Measurements from ENCODE around the gene TMCC1. TPM values are rescaled to one million over a fixed set of nuclear protein-coding genes. Genes with fewer than 3 reads are reported as not detected.
A peak's percentile ranks its signal among the peaks of the same experiment; 100 is the strongest.

TMCC1 gene
- total and polyA plus RNA-seq, 4 experiments from 2014 or later: 5.1 to 39.3 (median 21.3) TPM

- Histone ChIP-seq H3K27ac (ENCODE audit: low read depth, low read length) (no peak overlapping the region), H3K4me3 (ENCODE audit: low read length in 2 of 2) (no peak overlapping the region), H3K9me3 (ENCODE audit: control insufficient read depth in 1 of 2, low read length in 2 of 2) (no peaks in the 10 kb centered on the region), H3K4me1 (ENCODE audit: insufficient read depth, low read length) (no peaks in the 10 kb centered on the region), H3K36me3 (ENCODE audit: insufficient read depth, low read length) (no peaks in the 10 kb centered on the region), H3K27me3 (ENCODE audit: insufficient read depth, low read length) (no peaks in the 10 kb centered on the region)
- Mint-ChIP-seq H3K27ac (peak overlapping the region in 3 of 7 donors; percentile 10 to 55 (median 23)), H3K4me3 (no peak overlapping the region), H3K36me3 (peaks cover 1 to 2% of the 10 kb centered on the region in 2 donors), H3K4me1 (peaks cover 6 to 14% (median 9%) of the 10 kb centered on the region in 4 donors), H3K27me3 (no peaks in the 10 kb centered on the region), H3K9me3 (no peaks in the 10 kb centered on the region)
- POLR2A ChIA-PET (ENCODE audit: partially characterized antibody): no interaction called here
- peak; percentile 61 to 73 (median 63) for DNase-seq
- CTCF ChIA-PET (ENCODE audit: partially characterized antibody): interaction anchor here (1.5 kb wide), 1 partner anchor 200 kb away, joined by 3 read pairs; no protein-coding TSS in a partner anchor
- intact Hi-C loops (cut with micrococcal nuclease): no loop called here
These were observed 203.1 kb downstream of the TMCC1 start for GRCh38 chr3:129690406-129690805.

- Histone ChIP-seq H3K9me3 (ENCODE audit: control insufficient read depth in 1 of 2, low read length in 2 of 2) (no peaks in the 10 kb centered on the region), H3K27me3 (ENCODE audit: insufficient read depth, low read length) (no peaks in the 10 kb centered on the region), H3K4me1 (ENCODE audit: insufficient read depth, low read length) (no peaks in the 10 kb centered on the region), H3K36me3 (ENCODE audit: insufficient read depth, low read length) (no peaks in the 10 kb centered on the region), H3K27ac (ENCODE audit: low read depth, low read length) (no peak overlapping the region), H3K4me3 (ENCODE audit: low read length in 2 of 2) (no peak overlapping the region)
- no peaks in the 10 kb centered on the region for H3K36me3 Mint-ChIP-seq
- CTCF ChIA-PET (ENCODE audit: partially characterized antibody): interaction anchor here (0.8 kb wide), 1 partner anchor 23 kb away, joined by 3 read pairs; no protein-coding TSS in a partner anchor
- no peaks in the 10 kb centered on the region for H3K9me3 Mint-ChIP-seq
- H3K4me3 Mint-ChIP-seq: no peak overlapping the region
- H3K27me3 Mint-ChIP-seq: no peaks in the 10 kb centered on the region
- POLR2A ChIA-PET (ENCODE audit: partially characterized antibody): no interaction called here
- no peak for DNase-seq
- peak overlapping the region in 1 of 7 donors; percentile 8 for H3K27ac Mint-ChIP-seq
- peaks cover 6 to 17% (median 9%) of the 10 kb centered on the region in 4 donors for H3K4me1 Mint-ChIP-seq
- intact Hi-C loops (cut with micrococcal nuclease): no loop called here
These were observed 204.5 kb downstream of the TMCC1 start for GRCh38 chr3:129689036-129689435.

DNA sequence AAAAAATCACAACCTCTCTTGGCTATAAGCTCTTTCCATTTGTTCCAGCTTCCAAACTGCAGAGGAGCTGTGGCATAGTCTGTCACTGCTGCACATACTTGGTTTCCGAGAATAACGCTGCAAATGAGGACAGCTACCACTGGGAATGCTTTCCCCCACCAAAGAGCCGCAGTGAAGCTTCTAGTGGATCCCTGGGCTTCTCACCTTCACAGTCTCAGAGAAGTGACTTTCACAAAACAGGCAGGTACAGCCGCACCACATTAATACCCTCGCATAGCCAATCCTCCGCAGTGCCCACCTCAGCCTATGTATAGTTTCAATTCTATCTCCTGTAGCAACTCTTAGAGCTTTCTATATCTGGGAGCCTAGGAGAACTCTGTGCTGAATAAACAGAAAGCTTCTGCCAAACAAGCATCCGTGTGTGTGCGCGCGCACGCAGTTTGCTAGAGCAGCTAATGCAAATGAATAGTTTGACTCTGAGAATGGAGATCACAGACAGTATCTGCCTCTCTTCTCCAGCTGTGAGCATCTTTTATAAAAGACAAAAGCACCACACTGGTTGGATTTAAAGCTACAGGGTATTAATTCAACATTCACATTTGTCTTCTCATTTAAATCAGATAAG, 205.1 kb downstream of the TMCC1 start:
- Histone ChIP-seq H3K27me3 (ENCODE audit: insufficient read depth, low read length) (no peaks in the 10 kb centered on the region), H3K4me3 (ENCODE audit: low read length in 2 of 2) (no peak overlapping the region), H3K9me3 (ENCODE audit: control insufficient read depth in 1 of 2, low read length in 2 of 2) (no peaks in the 10 kb centered on the region), H3K4me1 (ENCODE audit: insufficient read depth, low read length) (no peaks in the 10 kb centered on the region), H3K27ac (ENCODE audit: low read depth, low read length) (no peak overlapping the region), H3K36me3 (ENCODE audit: insufficient read depth, low read length) (no peaks in the 10 kb centered on the region)
- no peaks in the 10 kb centered on the region for H3K36me3 Mint-ChIP-seq
- DNase-seq: no peak
- intact Hi-C loops (cut with micrococcal nuclease): no loop called here
- no peak overlapping the region for H3K4me3 Mint-ChIP-seq
- H3K4me1 Mint-ChIP-seq: peaks cover 5 to 17% (median 8%) of the 10 kb centered on the region in 4 donors
- no peak overlapping the region for H3K27ac Mint-ChIP-seq
- no peaks in the 10 kb centered on the region for H3K9me3 Mint-ChIP-seq
- POLR2A ChIA-PET (ENCODE audit: partially characterized antibody): interaction anchor here (0.5 kb wide), 1 partner anchor 406 kb away, joined by 3 read pairs; no protein-coding TSS in a partner anchor
- CTCF ChIA-PET (ENCODE audit: partially characterized antibody): interaction anchor here (0.8 kb wide), 1 partner anchor 22 kb away, joined by 3 read pairs; no protein-coding TSS in a partner anchor
- H3K27me3 Mint-ChIP-seq: no peaks in the 10 kb centered on the region

GRCh38 chr3:129687586-129688125, 205.9 kb downstream of the TMCC1 start:
- CTCF ChIA-PET (ENCODE audit: partially characterized antibody): no interaction called here

GRCh38 chr3:129686941-129687340, 206.6 kb downstream of the TMCC1 start:
- POLR2A ChIA-PET (ENCODE audit: partially characterized antibody): no interaction called here
- Mint-ChIP-seq H3K27me3 (no peaks in the 10 kb centered on the region), H3K4me3 (no peak overlapping the region), H3K27ac (peak overlapping the region in 1 of 7 donors; percentile 43), H3K4me1 (peaks cover 5 to 17% (median 8%) of the 10 kb centered on the region in 4 donors), H3K36me3 (no peaks in the 10 kb centered on the region), H3K9me3 (no peaks in the 10 kb centered on the region)
- H3K36me3 ChIP-seq (ENCODE audit: insufficient read depth, low read length): no peaks in the 10 kb centered on the region
- H3K9me3 ChIP-seq (ENCODE audit: control insufficient read depth in 1 of 2, low read length in 2 of 2): no peaks in the 10 kb centered on the region
- no peak overlapping the region for H3K4me3 ChIP-seq (ENCODE audit: low read length in 2 of 2)
- H3K4me1 ChIP-seq (ENCODE audit: insufficient read depth, low read length): no peaks in the 10 kb centered on the region
- intact Hi-C loops (cut with micrococcal nuclease): no loop called here
- DNase-seq: no peak
- CTCF ChIA-PET (ENCODE audit: partially characterized antibody): no interaction called here
- H3K27ac ChIP-seq (ENCODE audit: low read depth, low read length): no peak overlapping the region
- no peaks in the 10 kb centered on the region for H3K27me3 ChIP-seq (ENCODE audit: insufficient read depth, low read length)

More at GRCh38 chr3:129687586-129688125, 205.9 kb downstream of the TMCC1 start:
- POLR2A ChIA-PET (ENCODE audit: partially characterized antibody): interaction anchor here (0.5 kb wide), 1 partner anchor 405 kb away, joined by 3 read pairs; no protein-coding TSS in a partner anchor
- H3K4me3 Mint-ChIP-seq: no peak overlapping the region
- no peaks in the 10 kb centered on the region for H3K36me3 ChIP-seq (ENCODE audit: insufficient read depth, low read length)
- no peaks in the 10 kb centered on the region for H3K27me3 Mint-ChIP-seq
- H3K27ac ChIP-seq (ENCODE audit: low read depth, low read length): no peak overlapping the region
- H3K9me3 ChIP-seq (ENCODE audit: control insufficient read depth in 1 of 2, low read length in 2 of 2): no peaks in the 10 kb centered on the region
- no peaks in the 10 kb centered on the region for H3K4me1 ChIP-seq (ENCODE audit: insufficient read depth, low read length)
- intact Hi-C loops (cut with micrococcal nuclease): no loop called here
- H3K4me3 ChIP-seq (ENCODE audit: low read length in 2 of 2): no peak overlapping the region
- H3K36me3 Mint-ChIP-seq: no peaks in the 10 kb centered on the region
- no peak for DNase-seq
- peak overlapping the region in 1 of 7 donors; percentile 22 for H3K27ac Mint-ChIP-seq
- peaks cover 5 to 17% (median 8%) of the 10 kb centered on the region in 4 donors for H3K4me1 Mint-ChIP-seq
- H3K9me3 Mint-ChIP-seq: no peaks in the 10 kb centered on the region
- no peaks in the 10 kb centered on the region for H3K27me3 ChIP-seq (ENCODE audit: insufficient read depth, low read length)

DNA sequence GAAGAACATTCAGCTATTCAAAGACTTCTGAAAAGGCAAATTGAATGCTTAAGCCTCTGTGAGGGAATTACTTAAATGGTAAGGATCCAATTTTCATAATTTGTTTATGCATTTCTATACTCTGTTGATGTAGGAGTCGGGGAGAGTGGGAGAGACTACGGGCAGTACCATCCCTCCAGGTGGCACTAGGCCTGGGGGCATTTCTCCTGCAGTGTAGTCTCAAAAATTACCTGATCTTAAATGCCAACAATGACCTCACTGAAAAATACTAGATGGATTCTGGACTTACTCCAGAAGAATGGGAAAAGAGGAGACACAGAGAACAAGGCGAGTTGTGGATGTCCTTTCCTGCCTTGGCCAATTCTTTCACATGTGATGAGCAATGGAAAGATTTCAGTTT, 209.2 kb downstream of the TMCC1 start:
- DNase-seq: no peak
- Histone ChIP-seq H3K9me3 (ENCODE audit: control insufficient read depth in 1 of 2, low read length in 2 of 2) (no peaks in the 10 kb centered on the region), H3K27ac (ENCODE audit: low read depth, low read length) (no peak overlapping the region), H3K4me3 (ENCODE audit: low read length in 2 of 2) (no peak overlapping the region), H3K36me3 (ENCODE audit: insufficient read depth, low read length) (no peaks in the 10 kb centered on the region), H3K27me3 (ENCODE audit: insufficient read depth, low read length) (no peaks in the 10 kb centered on the region), H3K4me1 (ENCODE audit: insufficient read depth, low read length) (no peaks in the 10 kb centered on the region)
- Mint-ChIP-seq H3K36me3 (no peaks in the 10 kb centered on the region), H3K9me3 (no peaks in the 10 kb centered on the region), H3K27me3 (no peaks in the 10 kb centered on the region), H3K27ac (no peak overlapping the region), H3K4me1 (peaks cover 0 to 7% (median 1%) of the 10 kb centered on the region in 4 donors), H3K4me3 (no peak overlapping the region)
- ChIA-PET POLR2A (ENCODE audit: partially characterized antibody) (no interaction called here), CTCF (ENCODE audit: partially characterized antibody) (no interaction called here)
- intact Hi-C loops (cut with micrococcal nuclease): no loop called here

GRCh38 chr3:129683201-129683600, 210.3 kb downstream of the TMCC1 start:
- Mint-ChIP-seq H3K36me3 (no peaks in the 10 kb centered on the region), H3K4me3 (no peak overlapping the region), H3K9me3 (no peaks in the 10 kb centered on the region), H3K4me1 (peaks cover 0 to 5% (median 1%) of the 10 kb centered on the region in 4 donors), H3K27me3 (no peaks in the 10 kb centered on the region), H3K27ac (no peak overlapping the region)
- Histone ChIP-seq H3K9me3 (ENCODE audit: control insufficient read depth in 1 of 2, low read length in 2 of 2) (no peaks in the 10 kb centered on the region), H3K4me1 (ENCODE audit: insufficient read depth, low read length) (no peaks in the 10 kb centered on the region), H3K27me3 (ENCODE audit: insufficient read depth, low read length) (no peaks in the 10 kb centered on the region), H3K27ac (ENCODE audit: low read depth, low read length) (no peak overlapping the region), H3K4me3 (ENCODE audit: low read length in 2 of 2) (no peak overlapping the region), H3K36me3 (ENCODE audit: insufficient read depth, low read length) (no peaks in the 10 kb centered on the region)
- intact Hi-C loops (cut with micrococcal nuclease): no loop called here
- POLR2A ChIA-PET (ENCODE audit: partially characterized antibody): no interaction called here
- no peak for DNase-seq
- CTCF ChIA-PET (ENCODE audit: partially characterized antibody): no interaction called here
